Measurements from ENCODE around the gene AGBL4.

DNA sequence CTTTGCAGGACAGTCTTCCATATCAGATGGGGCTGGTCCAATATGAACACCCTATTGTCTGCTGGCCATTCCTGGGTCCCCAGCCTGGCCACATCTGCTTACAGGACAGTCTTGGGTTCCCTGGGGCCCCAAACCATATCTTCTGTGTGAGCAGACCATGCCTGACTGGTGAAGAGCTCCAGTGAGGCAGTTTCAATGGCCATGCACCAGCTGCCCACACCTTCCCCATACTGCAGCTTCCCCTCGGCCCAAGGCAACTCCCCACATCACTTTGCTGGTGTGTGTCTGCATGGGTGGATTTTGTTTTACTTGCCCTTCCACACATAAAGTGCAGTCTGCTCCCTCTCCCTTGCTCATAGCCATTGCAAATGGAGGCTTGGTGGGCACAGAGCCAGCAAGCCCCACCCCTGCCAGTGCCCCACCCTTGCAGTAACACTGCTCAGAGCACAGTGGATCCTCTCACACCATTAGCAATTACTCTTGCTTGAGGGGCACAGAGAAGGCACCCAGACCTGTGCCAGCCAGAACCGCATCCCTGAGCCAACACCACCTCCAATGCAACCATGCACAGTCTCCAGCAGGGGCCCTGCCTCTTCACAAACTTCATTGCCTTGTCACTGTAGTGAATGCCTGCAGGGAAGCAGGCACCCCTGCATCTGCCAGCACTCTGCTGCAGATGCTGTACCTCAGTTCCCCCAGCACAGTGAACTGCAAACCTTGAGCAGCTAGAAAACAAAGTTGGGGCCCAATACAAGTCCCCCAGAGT, 772.6 kb downstream of the AGBL4 start:
- TF ChIP-seq, protein P1, sequence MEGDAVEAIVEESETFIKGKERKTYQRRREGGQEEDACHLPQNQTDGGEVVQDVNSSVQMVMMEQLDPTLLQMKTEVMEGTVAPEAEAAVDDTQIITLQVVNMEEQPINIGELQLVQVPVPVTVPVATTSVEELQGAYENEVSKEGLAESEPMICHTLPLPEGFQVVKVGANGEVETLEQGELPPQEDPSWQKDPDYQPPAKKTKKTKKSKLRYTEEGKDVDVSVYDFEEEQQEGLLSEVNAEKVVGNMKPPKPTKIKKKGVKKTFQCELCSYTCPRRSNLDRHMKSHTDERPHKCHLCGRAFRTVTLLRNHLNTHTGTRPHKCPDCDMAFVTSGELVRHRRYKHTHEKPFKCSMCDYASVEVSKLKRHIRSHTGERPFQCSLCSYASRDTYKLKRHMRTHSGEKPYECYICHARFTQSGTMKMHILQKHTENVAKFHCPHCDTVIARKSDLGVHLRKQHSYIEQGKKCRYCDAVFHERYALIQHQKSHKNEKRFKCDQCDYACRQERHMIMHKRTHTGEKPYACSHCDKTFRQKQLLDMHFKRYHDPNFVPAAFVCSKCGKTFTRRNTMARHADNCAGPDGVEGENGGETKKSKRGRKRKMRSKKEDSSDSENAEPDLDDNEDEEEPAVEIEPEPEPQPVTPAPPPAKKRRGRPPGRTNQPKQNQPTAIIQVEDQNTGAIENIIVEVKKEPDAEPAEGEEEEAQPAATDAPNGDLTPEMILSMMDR (IDR thresholded peaks at IDR 0.05 in 2 of 3, conservative IDR thresholded peaks at IDR 0.05 in 1 of 3; ENCODE audit: borderline replicate concordance in 1 of 3, insufficient read depth in 1 of 3, low read depth in 2 of 3, low read length in 2 of 3) = no peak
- TF ChIP-seq ZNF274 (IDR thresholded peaks at IDR 0.05; ENCODE audit: low read depth, low read length) = no peak
- TF ChIP-seq POLR2A (IDR thresholded peaks at IDR 0.05; ENCODE audit: borderline replicate concordance, extremely low read depth, insufficient read depth, insufficient read length) = no peak
- TF ChIP-seq, protein P2, sequence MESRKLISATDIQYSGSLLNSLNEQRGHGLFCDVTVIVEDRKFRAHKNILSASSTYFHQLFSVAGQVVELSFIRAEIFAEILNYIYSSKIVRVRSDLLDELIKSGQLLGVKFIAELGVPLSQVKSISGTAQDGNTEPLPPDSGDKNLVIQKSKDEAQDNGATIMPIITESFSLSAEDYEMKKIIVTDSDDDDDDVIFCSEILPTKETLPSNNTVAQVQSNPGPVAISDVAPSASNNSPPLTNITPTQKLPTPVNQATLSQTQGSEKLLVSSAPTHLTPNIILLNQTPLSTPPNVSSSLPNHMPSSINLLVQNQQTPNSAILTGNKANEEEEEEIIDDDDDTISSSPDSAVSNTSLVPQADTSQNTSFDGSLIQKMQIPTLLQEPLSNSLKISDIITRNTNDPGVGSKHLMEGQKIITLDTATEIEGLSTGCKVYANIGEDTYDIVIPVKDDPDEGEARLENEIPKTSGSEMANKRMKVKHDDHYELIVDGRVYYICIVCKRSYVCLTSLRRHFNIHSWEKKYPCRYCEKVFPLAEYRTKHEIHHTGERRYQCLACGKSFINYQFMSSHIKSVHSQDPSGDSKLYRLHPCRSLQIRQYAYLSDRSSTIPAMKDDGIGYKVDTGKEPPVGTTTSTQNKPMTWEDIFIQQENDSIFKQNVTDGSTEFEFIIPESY (IDR thresholded peaks at IDR 0.05; ENCODE audit: extremely low read depth, insufficient replicate concordance, low read length) = no peak

All from HCT116 (cell line).